Measurements from ENCODE around the gene TNFSF12. TPM values are rescaled to one million over a fixed set of nuclear protein-coding genes. Genes with fewer than 3 reads are reported as not detected.

TNFSF12 gene
- total RNA-seq, 3 donors from 2014 or later: 4.6 to 6.5 (median 6.1) TPM

GRCh38 chr17:7555320-7555948, 6.6 kb downstream of the TNFSF12 start:
- Mint-ChIP-seq H3K36me3 (ENCODE audit: insufficient read depth) (peaks cover 4% of the 10 kb centered on the region), H3K4me1 (ENCODE audit: low read depth) (peaks cover 65% of the 10 kb centered on the region), H3K9me3 (no peaks in the 10 kb centered on the region), H3K4me3 (no peak overlapping the region), H3K27me3 (ENCODE audit: low read depth) (no peaks in the 10 kb centered on the region)
- ATAC-seq (no peak), DNase-seq (no peak)

- DNase-seq (no peak), ATAC-seq (no peak)
- no peak overlapping the region for H3K4me3 Mint-ChIP-seq
- H3K4me1 Mint-ChIP-seq (ENCODE audit: low read depth): peaks cover 60% of the 10 kb centered on the region
- peaks cover 4% of the 10 kb centered on the region for H3K36me3 Mint-ChIP-seq (ENCODE audit: insufficient read depth)
- no peaks in the 10 kb centered on the region for H3K9me3 Mint-ChIP-seq
- no peaks in the 10 kb centered on the region for H3K27me3 Mint-ChIP-seq (ENCODE audit: low read depth)
Measured at GRCh38 chr17:7556627-7557026, 7.8 kb downstream of the TNFSF12 start.

GRCh38 chr17:7557147-7557764, 8.4 kb downstream of the TNFSF12 start:
- Mint-ChIP-seq H3K9me3 (no peaks in the 10 kb centered on the region), H3K4me1 (ENCODE audit: low read depth) (peaks cover 56% of the 10 kb centered on the region), H3K27me3 (ENCODE audit: low read depth) (no peaks in the 10 kb centered on the region), H3K36me3 (ENCODE audit: insufficient read depth) (peaks cover 4% of the 10 kb centered on the region), H3K4me3 (no peak overlapping the region)
- DNase-seq: no peak
- ATAC-seq: no peak

GRCh38 chr17:7557775-7558543, 9.1 kb downstream of the TNFSF12 start:
- H3K4me3 Mint-ChIP-seq: peak overlapping the region; percentile 45
- H3K27me3 Mint-ChIP-seq (ENCODE audit: low read depth): no peaks in the 10 kb centered on the region
- H3K36me3 Mint-ChIP-seq (ENCODE audit: insufficient read depth): peaks cover 9% of the 10 kb centered on the region
- no peak for DNase-seq
- no peak for ATAC-seq
- no peaks in the 10 kb centered on the region for H3K9me3 Mint-ChIP-seq
- H3K4me1 Mint-ChIP-seq (ENCODE audit: low read depth): peaks cover 55% of the 10 kb centered on the region

GRCh38 chr17:7558544-7559319, 9.9 kb downstream of the TNFSF12 start, which contains the start of gene TNFSF13:
TNFSF13 (plus strand) TSS chr17:7558750; CDS start chr17:7559040, 290 bp downstream.
- peaks cover 9% of the 10 kb centered on the region for H3K36me3 Mint-ChIP-seq (ENCODE audit: insufficient read depth)

GRCh38 chr17:7559320-7560171, 10.7 kb downstream of the TNFSF12 start:
- Mint-ChIP-seq H3K4me3 (peak overlapping the region; percentile 96), H3K36me3 (ENCODE audit: insufficient read depth) (peaks cover 11% of the 10 kb centered on the region), H3K27me3 (ENCODE audit: low read depth) (no peaks in the 10 kb centered on the region), H3K4me1 (ENCODE audit: low read depth) (peaks cover 48% of the 10 kb centered on the region), H3K9me3 (no peaks in the 10 kb centered on the region)
- ATAC-seq: no peak
- DNase-seq: no peak

More at GRCh38 chr17:7558544-7559319, 9.9 kb downstream of the TNFSF12 start, which contains the start of gene TNFSF13:
- Mint-ChIP-seq H3K4me1 (ENCODE audit: low read depth) (peaks cover 47% of the 10 kb centered on the region), H3K4me3 (peak within 1 kb of the TSS; percentile 45), H3K9me3 (no peaks in the 10 kb centered on the region), H3K27me3 (ENCODE audit: low read depth) (no peaks in the 10 kb centered on the region)
- no peak for DNase-seq
- no peak for ATAC-seq

GRCh38 chr17:7560172-7561027, 11.5 kb downstream of the TNFSF12 start:
- Mint-ChIP-seq H3K9me3 (no peaks in the 10 kb centered on the region), H3K27me3 (ENCODE audit: low read depth) (no peaks in the 10 kb centered on the region), H3K4me3 (peak overlapping the region; percentile 96), H3K36me3 (ENCODE audit: insufficient read depth) (peaks cover 16% of the 10 kb centered on the region), H3K4me1 (ENCODE audit: low read depth) (peaks cover 40% of the 10 kb centered on the region)
- DNase-seq (peak; percentile 44), ATAC-seq (peak in 1 of 2 donors; percentile 16)

GRCh38 chr17:7561028-7561575, 12.2 kb downstream of the TNFSF12 start:
- peaks cover 16% of the 10 kb centered on the region for H3K36me3 Mint-ChIP-seq (ENCODE audit: insufficient read depth)
- no peaks in the 10 kb centered on the region for H3K27me3 Mint-ChIP-seq (ENCODE audit: low read depth)
- peaks cover 36% of the 10 kb centered on the region for H3K4me1 Mint-ChIP-seq (ENCODE audit: low read depth)
- no peaks in the 10 kb centered on the region for H3K9me3 Mint-ChIP-seq
- DNase-seq: peak; percentile 78
- H3K4me3 Mint-ChIP-seq: peak overlapping the region; percentile 96
- ATAC-seq: peak; percentile 68 to 72

- ATAC-seq: peak; percentile 89 to 91
- H3K36me3 Mint-ChIP-seq (ENCODE audit: insufficient read depth): peaks cover 12% of the 10 kb centered on the region
- H3K9me3 Mint-ChIP-seq: no peaks in the 10 kb centered on the region
- no peaks in the 10 kb centered on the region for H3K27me3 Mint-ChIP-seq (ENCODE audit: low read depth)
- peak within 1 kb of the TSS; percentile 96 for H3K4me3 Mint-ChIP-seq
- peak; percentile 88 for DNase-seq
- peaks cover 36% of the 10 kb centered on the region for H3K4me1 Mint-ChIP-seq (ENCODE audit: low read depth)
Measured at GRCh38 chr17:7561589-7562207, 12.8 kb downstream of the TNFSF12 start, which contains the start of gene SENP3. SENP3 (plus strand) TSS chr17:7561919; CDS start chr17:7563077, 1,158 bp downstream.

GRCh38 chr17:7562208-7562605, 13.3 kb downstream of the TNFSF12 start:
- Mint-ChIP-seq H3K27me3 (ENCODE audit: low read depth) (no peaks in the 10 kb centered on the region), H3K4me1 (ENCODE audit: low read depth) (peaks cover 38% of the 10 kb centered on the region), H3K36me3 (ENCODE audit: insufficient read depth) (peaks cover 14% of the 10 kb centered on the region), H3K4me3 (peak overlapping the region; percentile 96), H3K9me3 (no peaks in the 10 kb centered on the region)
- ATAC-seq (peak; percentile 22 to 24), DNase-seq (no peak)

GRCh38 chr17:7563115-7563869, 14.4 kb downstream of the TNFSF12 start:
- no peaks in the 10 kb centered on the region for H3K9me3 Mint-ChIP-seq
- peaks cover 39% of the 10 kb centered on the region for H3K4me1 Mint-ChIP-seq (ENCODE audit: low read depth)
- no peaks in the 10 kb centered on the region for H3K27me3 Mint-ChIP-seq (ENCODE audit: low read depth)
- H3K36me3 Mint-ChIP-seq (ENCODE audit: insufficient read depth): peaks cover 19% of the 10 kb centered on the region
- peak overlapping the region; percentile 96 for H3K4me3 Mint-ChIP-seq
- ATAC-seq: no peak
- no peak for DNase-seq

Measured in activated T-cell treated with anti-CD3 and anti-CD28 coated beads, Interleukin-2, amount 50 U/mL, for 4 hours (primary cell).